Measurements from ENCODE around the gene KIAA1958.

KIAA1958 gene

DNA sequence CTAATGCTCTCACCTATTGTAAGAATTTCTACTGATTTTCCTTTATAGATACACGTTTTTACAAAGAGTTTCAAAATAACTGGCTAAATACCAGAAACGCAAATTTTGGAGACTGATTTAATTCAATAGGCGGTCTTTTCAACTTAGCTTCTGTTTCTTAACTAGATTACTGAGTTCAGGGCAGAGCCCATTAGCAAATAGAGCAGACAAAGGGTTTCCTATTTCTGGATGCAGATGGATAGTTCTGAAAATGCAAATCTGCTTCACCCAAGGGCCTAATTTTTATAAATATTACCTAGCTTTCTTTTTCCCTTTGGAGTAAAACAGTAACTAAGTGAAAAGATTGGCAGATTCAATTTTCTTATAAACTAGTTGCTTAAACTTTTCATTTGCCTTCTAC, 13.6 kb upstream of the KIAA1958 start:
- no peak overlapping the region for H3K9ac ChIP-seq (ENCODE audit: low read length)
- H3K27ac ChIP-seq (ENCODE audit: low read depth, low read length) = no peak overlapping the region
- peaks cover 20% of the 10 kb centered on the region for H3K36me3 ChIP-seq (ENCODE audit: insufficient read depth, low read length)
- H3K4me3 ChIP-seq (ENCODE audit: low read depth in 1 of 2, low read length in 2 of 2) = no peak overlapping the region
- no peaks in the 10 kb centered on the region for H3K4me1 ChIP-seq (ENCODE audit: insufficient read depth, low read length)
- no peaks in the 10 kb centered on the region for H3K9me3 ChIP-seq (ENCODE audit: low read length)
- no peaks in the 10 kb centered on the region for H3K27me3 ChIP-seq (ENCODE audit: control insufficient read depth in 1 of 2, insufficient read depth in 2 of 2, low read length in 2 of 2)

DNA sequence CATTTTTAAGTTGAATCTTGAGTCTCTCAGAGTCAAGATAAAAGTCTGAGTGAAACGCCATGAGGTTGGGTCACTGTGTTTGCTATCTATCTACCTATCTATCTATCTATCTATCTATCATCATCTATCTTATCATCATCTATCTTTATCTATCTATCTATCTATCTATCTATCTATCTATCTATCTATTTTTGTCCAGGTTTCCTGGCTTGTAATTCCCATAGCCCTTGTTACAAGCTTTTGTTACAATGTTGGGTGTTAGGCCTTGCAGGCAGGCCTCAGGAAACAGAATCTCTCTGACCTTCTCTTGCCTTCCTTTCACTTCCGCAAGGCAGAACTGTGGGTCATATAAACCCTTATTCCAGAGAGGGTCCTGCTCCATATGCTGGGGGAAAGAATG, 12.6 kb upstream of the KIAA1958 start:
- H3K9me3 ChIP-seq (ENCODE audit: low read length) = no peaks in the 10 kb centered on the region
- no peak overlapping the region for H3K27ac ChIP-seq (ENCODE audit: low read depth, low read length)
- no peak overlapping the region for H3K9ac ChIP-seq (ENCODE audit: low read length)
- H3K4me3 ChIP-seq (ENCODE audit: low read depth in 1 of 2, low read length in 2 of 2) = no peak overlapping the region
- H3K36me3 ChIP-seq (ENCODE audit: insufficient read depth, low read length) = peaks cover 12% of the 10 kb centered on the region
- no peaks in the 10 kb centered on the region for H3K4me1 ChIP-seq (ENCODE audit: insufficient read depth, low read length)
- no peaks in the 10 kb centered on the region for H3K27me3 ChIP-seq (ENCODE audit: control insufficient read depth in 1 of 2, insufficient read depth in 2 of 2, low read length in 2 of 2)

DNA sequence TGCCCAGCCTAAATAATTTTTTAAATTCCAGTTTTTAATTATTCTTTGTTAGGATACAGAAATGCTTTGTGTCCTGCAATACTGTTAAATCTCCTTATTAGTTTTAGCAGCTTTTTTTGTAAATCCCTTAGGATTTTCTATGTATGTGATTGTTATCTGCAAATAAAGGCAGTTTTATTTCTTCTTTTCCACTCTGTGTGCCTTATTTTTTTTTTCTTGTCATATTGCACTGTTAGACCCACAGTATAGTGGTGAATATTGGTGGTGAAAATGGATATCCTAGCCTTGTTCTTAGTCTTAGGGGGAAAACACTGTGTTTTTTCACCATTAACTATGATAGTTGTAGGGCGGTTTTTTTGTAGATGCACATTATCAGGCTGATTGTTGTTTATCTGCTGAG, 11.3 kb upstream of the KIAA1958 start:
- Histone ChIP-seq H3K9ac (ENCODE audit: low read length) (no peak overlapping the region), H3K27ac (ENCODE audit: low read depth, low read length) (no peak overlapping the region), H3K27me3 (ENCODE audit: control insufficient read depth in 1 of 2, insufficient read depth in 2 of 2, low read length in 2 of 2) (no peaks in the 10 kb centered on the region), H3K9me3 (ENCODE audit: low read length) (no peaks in the 10 kb centered on the region), H3K4me3 (ENCODE audit: low read depth in 1 of 2, low read length in 2 of 2) (no peak overlapping the region), H3K36me3 (ENCODE audit: insufficient read depth, low read length) (peaks cover 10% of the 10 kb centered on the region), H3K4me1 (ENCODE audit: insufficient read depth, low read length) (no peaks in the 10 kb centered on the region)

DNA sequence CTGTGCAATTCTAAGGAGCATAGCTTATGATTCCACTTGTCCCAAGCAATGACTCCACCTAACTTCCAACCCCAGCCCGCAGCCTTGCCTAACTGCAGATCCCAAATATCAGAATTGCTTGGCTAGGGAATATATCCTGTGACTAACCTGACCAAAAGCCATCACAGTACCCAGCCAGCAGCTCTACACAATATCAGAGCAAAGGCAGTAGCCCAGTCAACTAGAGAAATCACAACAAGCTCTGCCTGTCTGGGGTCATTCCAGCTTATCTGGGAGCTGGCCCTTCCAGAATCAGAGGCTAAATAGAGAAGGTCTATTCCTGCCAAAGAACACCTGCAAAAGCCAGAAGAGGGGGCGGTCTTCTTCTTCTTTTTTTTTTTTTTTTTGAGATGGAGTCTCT, 9.3 kb upstream of the KIAA1958 start:
- Histone ChIP-seq H3K4me3 (ENCODE audit: low read depth in 1 of 2, low read length in 2 of 2) (no peak overlapping the region), H3K4me1 (ENCODE audit: insufficient read depth, low read length) (no peaks in the 10 kb centered on the region), H3K9ac (ENCODE audit: low read length) (no peak overlapping the region), H3K36me3 (ENCODE audit: insufficient read depth, low read length) (no peaks in the 10 kb centered on the region), H3K27me3 (ENCODE audit: control insufficient read depth in 1 of 2, insufficient read depth in 2 of 2, low read length in 2 of 2) (no peaks in the 10 kb centered on the region), H3K27ac (ENCODE audit: low read depth, low read length) (no peak overlapping the region), H3K9me3 (ENCODE audit: low read length) (no peaks in the 10 kb centered on the region)

DNA sequence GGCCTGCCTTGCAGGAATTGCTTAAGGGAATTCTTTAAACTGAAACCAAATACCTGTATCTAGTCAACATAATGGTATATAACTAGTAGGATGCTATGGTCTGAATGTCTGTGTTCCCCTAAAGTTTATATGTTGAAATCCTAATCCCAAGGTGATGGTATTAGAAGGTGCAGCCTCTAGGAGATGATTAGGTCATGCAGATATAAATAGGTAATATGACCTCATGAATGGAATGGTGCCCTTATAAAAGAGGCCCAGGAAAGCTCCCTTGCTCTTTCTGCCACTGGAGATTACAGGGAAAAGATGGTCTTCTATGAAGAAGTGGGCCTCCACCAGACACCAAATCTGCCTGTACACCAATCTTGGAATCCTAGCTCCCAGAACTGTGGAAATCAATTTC, 7.4 kb upstream of the KIAA1958 start:
- no peak overlapping the region for H3K9ac ChIP-seq (ENCODE audit: low read length)
- no peaks in the 10 kb centered on the region for H3K4me1 ChIP-seq (ENCODE audit: insufficient read depth, low read length)
- H3K9me3 ChIP-seq (ENCODE audit: low read length) = no peaks in the 10 kb centered on the region
- H3K27ac ChIP-seq (ENCODE audit: low read depth, low read length) = no peak overlapping the region
- no peaks in the 10 kb centered on the region for H3K27me3 ChIP-seq (ENCODE audit: control insufficient read depth in 1 of 2, insufficient read depth in 2 of 2, low read length in 2 of 2)
- no peaks in the 10 kb centered on the region for H3K36me3 ChIP-seq (ENCODE audit: insufficient read depth, low read length)
- no peak overlapping the region for H3K4me3 ChIP-seq (ENCODE audit: low read depth in 1 of 2, low read length in 2 of 2)

DNA sequence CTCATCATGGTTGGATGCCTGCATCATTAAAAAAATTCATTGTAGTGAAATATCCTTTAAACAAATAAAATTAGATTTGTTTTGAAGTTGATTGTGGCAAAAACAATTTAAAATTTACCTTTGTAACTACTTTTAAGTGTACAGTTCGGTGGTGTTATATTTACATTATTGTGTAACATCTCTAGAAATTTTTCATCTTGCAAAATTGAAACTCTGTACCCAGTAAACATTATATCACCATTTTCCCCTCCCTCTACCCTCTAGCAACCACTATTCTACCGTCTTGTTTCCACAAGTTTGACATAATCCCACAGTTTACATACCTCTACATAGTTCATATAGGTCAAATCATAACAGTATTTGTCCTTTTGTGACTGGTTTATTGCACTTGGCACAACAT, 2.0 kb upstream of the KIAA1958 start:
- Histone ChIP-seq H3K9ac (ENCODE audit: low read length) (no peak overlapping the region), H3K4me3 (ENCODE audit: low read depth in 1 of 2, low read length in 2 of 2) (no peak overlapping the region), H3K27me3 (ENCODE audit: control insufficient read depth in 1 of 2, insufficient read depth in 2 of 2, low read length in 2 of 2) (no peaks in the 10 kb centered on the region), H3K4me1 (ENCODE audit: insufficient read depth, low read length) (peaks cover 5% of the 10 kb centered on the region), H3K36me3 (ENCODE audit: insufficient read depth, low read length) (no peaks in the 10 kb centered on the region), H3K9me3 (ENCODE audit: low read length) (no peaks in the 10 kb centered on the region), H3K27ac (ENCODE audit: low read depth, low read length) (no peak overlapping the region)

DNA sequence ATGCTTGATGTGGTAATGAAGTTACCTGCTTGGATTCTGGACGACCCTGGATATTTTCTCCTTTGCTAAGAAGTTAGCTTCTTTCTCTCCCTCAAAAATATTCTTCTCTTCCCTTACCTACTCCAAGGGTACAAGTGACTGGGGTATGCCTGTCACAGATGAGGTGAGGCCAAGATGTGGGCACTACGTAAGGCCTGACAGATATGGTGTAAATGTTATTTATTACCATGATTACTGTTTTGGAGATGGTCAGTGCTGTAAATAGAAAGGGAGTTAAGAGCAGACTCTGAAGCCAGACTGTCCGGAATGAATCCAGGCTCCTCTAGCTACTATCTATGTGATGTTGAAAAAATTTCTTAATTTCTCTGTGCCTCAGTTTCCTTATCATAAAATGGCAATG, 1.1 kb upstream of the KIAA1958 start:
- Histone ChIP-seq H3K4me3 (ENCODE audit: low read depth in 1 of 2, low read length in 2 of 2) (peak overlapping the region in 1 of 2 donors; percentile 79), H3K27ac (ENCODE audit: low read depth, low read length) (no peak overlapping the region), H3K36me3 (ENCODE audit: insufficient read depth, low read length) (no peaks in the 10 kb centered on the region)

DNA sequence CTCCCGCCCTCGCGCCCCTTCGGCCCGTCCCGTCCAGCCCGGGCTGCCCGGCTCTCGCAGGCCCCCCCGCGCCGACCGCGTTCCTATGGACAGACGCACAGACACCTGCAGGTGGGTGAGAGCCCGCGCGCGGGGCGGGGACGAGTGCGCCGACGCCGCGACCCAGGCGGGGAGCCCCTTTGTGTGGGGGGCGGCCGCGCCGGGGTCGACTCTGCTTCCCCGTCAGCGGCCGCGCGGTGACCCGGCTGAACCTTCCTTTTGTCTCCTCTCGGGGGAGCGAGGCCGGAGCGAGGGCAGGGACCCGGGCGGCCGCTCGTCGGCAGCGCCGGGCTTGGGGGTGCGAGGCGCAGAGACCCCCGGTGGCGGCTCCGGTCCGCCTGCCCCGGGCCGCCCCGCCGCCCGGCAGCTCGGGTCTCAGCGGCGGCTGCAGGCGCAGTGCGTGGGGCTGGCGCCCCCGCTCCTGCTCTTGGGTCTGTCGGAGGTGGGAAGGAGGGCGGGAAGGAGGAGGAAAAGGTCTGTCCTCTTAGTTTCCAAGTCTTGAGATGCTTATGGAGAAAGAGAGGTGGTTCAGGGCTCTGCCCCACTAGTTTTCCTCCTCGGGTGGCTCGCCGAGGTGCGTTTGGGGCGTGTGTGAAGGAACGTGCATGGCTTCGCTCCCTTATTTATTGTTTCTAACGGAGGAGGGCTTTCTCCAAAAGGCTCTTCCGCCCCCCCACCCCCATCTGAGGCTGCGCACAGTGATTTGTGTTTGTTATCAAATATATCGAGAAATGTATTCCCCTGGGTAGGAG, 576 bp downstream of the KIAA1958 start:
- Histone ChIP-seq H3K27ac (ENCODE audit: low read depth, low read length) (peak overlapping the region; percentile 42), H3K27me3 (ENCODE audit: control insufficient read depth in 1 of 2, insufficient read depth in 2 of 2, low read length in 2 of 2) (no peaks in the 10 kb centered on the region), H3K9ac (ENCODE audit: low read length) (peak overlapping the region; percentile 5), H3K4me1 (ENCODE audit: insufficient read depth, low read length) (peaks cover 5% of the 10 kb centered on the region), H3K4me3 (ENCODE audit: low read depth in 1 of 2, low read length in 2 of 2) (peak overlapping the region; percentile 64 to 66), H3K36me3 (ENCODE audit: insufficient read depth, low read length) (no peaks in the 10 kb centered on the region), H3K9me3 (ENCODE audit: low read length) (no peaks in the 10 kb centered on the region)

More for the DNA sequence above, 1.1 kb upstream of the KIAA1958 start:
- Histone ChIP-seq H3K9ac (ENCODE audit: low read length) (no peak overlapping the region), H3K9me3 (ENCODE audit: low read length) (no peaks in the 10 kb centered on the region), H3K27me3 (ENCODE audit: control insufficient read depth in 1 of 2, insufficient read depth in 2 of 2, low read length in 2 of 2) (no peaks in the 10 kb centered on the region), H3K4me1 (ENCODE audit: insufficient read depth, low read length) (peaks cover 5% of the 10 kb centered on the region)

DNA sequence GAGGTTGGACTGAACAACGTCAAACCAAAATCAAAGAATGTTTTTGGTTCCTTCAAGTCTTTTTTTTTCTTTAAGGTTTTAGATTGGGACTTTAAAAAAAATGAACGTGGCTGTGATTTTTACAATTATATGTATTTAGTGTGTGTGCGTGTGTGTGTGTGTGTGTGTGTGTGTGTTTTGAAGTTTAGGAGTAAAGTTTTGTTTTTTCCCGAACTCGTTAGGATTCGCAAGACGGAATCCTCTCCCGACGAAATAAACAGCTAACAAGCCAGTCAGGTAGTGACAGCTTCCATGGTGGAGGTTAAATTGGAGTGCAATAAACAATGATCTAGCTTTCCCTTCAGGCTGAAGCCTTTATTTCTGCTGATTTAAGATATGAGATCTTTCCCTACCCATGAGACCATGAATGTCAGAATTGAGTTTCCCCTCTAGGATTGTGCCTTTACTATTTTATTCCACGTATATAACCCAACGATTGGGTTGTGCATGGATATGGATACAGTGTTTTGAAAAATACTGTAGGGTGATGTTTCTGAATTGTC, 1.2 kb downstream of the KIAA1958 start:
- no peaks in the 10 kb centered on the region for H3K9me3 ChIP-seq (ENCODE audit: low read length)
- H3K9ac ChIP-seq (ENCODE audit: low read length) = peak overlapping the region; percentile 5
- H3K27ac ChIP-seq (ENCODE audit: low read depth, low read length) = no peak overlapping the region
- H3K4me1 ChIP-seq (ENCODE audit: insufficient read depth, low read length) = peaks cover 5% of the 10 kb centered on the region
- H3K36me3 ChIP-seq (ENCODE audit: insufficient read depth, low read length) = no peaks in the 10 kb centered on the region
- H3K27me3 ChIP-seq (ENCODE audit: control insufficient read depth in 1 of 2, insufficient read depth in 2 of 2, low read length in 2 of 2) = no peaks in the 10 kb centered on the region
- peak overlapping the region; percentile 64 to 66 for H3K4me3 ChIP-seq (ENCODE audit: low read depth in 1 of 2, low read length in 2 of 2)

DNA sequence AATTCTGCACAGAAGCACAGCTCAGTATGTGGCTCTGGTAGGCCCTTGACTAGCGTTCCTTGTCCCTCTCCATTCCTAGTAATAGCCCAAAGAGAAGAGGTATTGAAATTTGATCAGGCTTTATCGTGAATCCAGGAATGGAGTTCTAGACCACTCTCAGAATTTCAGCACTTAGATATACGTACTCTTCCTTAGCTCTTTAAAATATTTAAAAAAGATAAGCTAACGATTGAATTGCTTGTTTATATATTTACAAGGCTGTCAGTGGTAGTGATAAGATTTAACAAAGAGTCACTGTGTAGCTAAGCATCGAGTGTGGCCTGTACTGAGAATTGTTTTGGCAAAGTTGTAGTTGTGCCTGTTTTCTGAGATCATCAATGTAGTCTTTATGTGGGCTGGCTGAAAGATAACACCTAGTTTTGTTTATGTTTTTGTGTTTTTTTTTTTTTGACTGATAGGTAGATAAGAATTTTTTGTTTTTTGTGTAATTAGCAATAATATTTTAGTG, 2.5 kb downstream of the KIAA1958 start:
- Histone ChIP-seq H3K36me3 (ENCODE audit: insufficient read depth, low read length) (no peaks in the 10 kb centered on the region), H3K9me3 (ENCODE audit: low read length) (peaks cover 4% of the 10 kb centered on the region), H3K4me1 (ENCODE audit: insufficient read depth, low read length) (peaks cover 5% of the 10 kb centered on the region), H3K9ac (ENCODE audit: low read length) (no peak overlapping the region), H3K4me3 (ENCODE audit: low read depth in 1 of 2, low read length in 2 of 2) (no peak overlapping the region), H3K27ac (ENCODE audit: low read depth, low read length) (no peak overlapping the region), H3K27me3 (ENCODE audit: control insufficient read depth in 1 of 2, insufficient read depth in 2 of 2, low read length in 2 of 2) (no peaks in the 10 kb centered on the region)

DNA sequence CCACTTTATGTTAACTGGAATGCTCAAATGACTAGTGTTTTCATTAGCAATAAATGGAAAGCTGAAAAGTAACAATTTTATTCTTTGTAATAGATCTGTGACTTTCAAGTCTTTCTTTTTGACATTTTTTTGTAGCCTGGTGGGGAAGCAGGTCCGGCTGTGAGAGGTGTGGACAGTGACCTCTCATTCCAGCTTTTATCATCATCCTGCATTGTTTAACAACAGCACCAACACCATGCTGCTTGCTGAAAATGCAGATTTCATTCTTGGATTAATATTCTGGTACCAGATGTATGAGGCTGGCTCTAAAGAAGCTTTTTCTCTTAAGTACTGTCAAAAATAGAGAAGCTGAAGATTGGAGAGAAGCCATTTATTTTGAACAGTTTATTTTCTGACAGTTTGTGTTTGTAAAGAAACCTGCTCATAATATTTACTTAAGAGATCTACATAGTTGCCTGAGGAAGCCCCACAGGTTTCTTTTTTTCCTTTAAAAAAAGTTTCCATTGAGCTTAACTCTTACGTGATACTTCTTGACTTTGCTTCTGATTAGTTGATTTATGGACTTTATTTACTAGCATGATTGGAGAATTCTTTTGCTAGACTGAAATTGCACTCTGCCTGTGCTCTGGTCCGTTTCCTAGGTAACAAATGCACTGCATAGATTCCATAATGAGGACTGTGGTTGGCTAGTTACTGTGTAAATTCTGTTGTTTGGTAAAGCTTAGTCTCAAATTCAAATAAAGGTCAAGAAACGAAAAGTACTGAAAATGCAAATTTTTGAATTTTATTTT, 3.4 kb downstream of the KIAA1958 start:
- Histone ChIP-seq H3K4me3 (ENCODE audit: low read depth in 1 of 2, low read length in 2 of 2) (no peak overlapping the region), H3K4me1 (ENCODE audit: insufficient read depth, low read length) (peaks cover 5% of the 10 kb centered on the region), H3K27ac (ENCODE audit: low read depth, low read length) (no peak overlapping the region), H3K9ac (ENCODE audit: low read length) (no peak overlapping the region), H3K9me3 (ENCODE audit: low read length) (peaks cover 9% of the 10 kb centered on the region), H3K27me3 (ENCODE audit: control insufficient read depth in 1 of 2, insufficient read depth in 2 of 2, low read length in 2 of 2) (no peaks in the 10 kb centered on the region), H3K36me3 (ENCODE audit: insufficient read depth, low read length) (no peaks in the 10 kb centered on the region)

Measured in muscle layer of colon (tissue), 2 donors.